Gastroesophageal sphincter (tissue), 3 donors: Measurements from ENCODE around the gene ROPN1L.

Experiments
- CTCF ChIP-seq, 4 experiments: fragments of 200-600 bp in 2 of 4; fragments of 450-650 bp in 2 of 4; sonication (generic) in 1 of 4; IDR thresholded peaks; one replicate each; pipeline ENCODE4 v1.5.1; 2017 to 2019; ENCODE audit warnings: antibody characterized with exemption in 4 of 4, mild to moderate bottlenecking in 2 of 4, moderate library complexity in 2 of 4
- POLR2A ChIP-seq, 2 donors: fragments of 450-650 bp; IDR thresholded peaks; one replicate each; pipeline ENCODE4 v1.6.1; 2017; ENCODE audit warnings: antibody characterized with exemption in 2 of 2, mild to moderate bottlenecking in 2 of 2, moderate library complexity in 1 of 2

- TF ChIP-seq CTCF (IDR thresholded peaks at IDR 0.05) (no peak), POLR2A (IDR thresholded peaks at IDR 0.05) (no peak)
Measured at GRCh38 chr5:10511741-10512640, 70.3 kb downstream of the ROPN1L start.
